ENCODE measurements around the gene CYSLTR1. TPM values are rescaled to one million over a fixed set of nuclear protein-coding genes. Genes with fewer than 3 reads are reported as not detected.

CYSLTR1 gene
- not detected in 2 replicates for total RNA-seq

GRCh38 chrX:78327370-78328086 is at the start of gene CYSLTR1:
Gene CYSLTR1, minus strand, starts transcription at chrX:78327611. Its CDS starts 53,865 bp downstream, at chrX:78273746.

Other genes starting within 250 kb of the CYSLTR1 start
- 563 and 592 TPM in 2 replicates for gene PGK1, start 223.4 kb downstream of the CYSLTR1 start, total RNA-seq
- 5.6 and 20.5 TPM in 2 replicates for gene TAF9B, start 188.0 kb downstream of the CYSLTR1 start, total RNA-seq

Data from regular cardiac myocyte (primary cell).